Brain microvascular endothelial cell (primary cell): ENCODE results near the gene CUX1.

Experiments used
- DNase-seq: peaks from one replicate; pipeline ENCODE4 v3.0.0-alpha.2; 2020
- H3K27ac ChIP-seq: fragments of 250-450 bp; sonication (Bioruptor Pico); 2 replicates; pipeline ENCODE4 v1.5.1; 2020; ENCODE audit warnings: mild to moderate bottlenecking, moderate library complexity
- H3K27me3 ChIP-seq: fragments of 250-450 bp; sonication (Bioruptor Pico); replicated peaks from 2 replicates; pipeline ENCODE4 v1.5.1; 2020; ENCODE audit warnings: mild to moderate bottlenecking
- H3K36me3 ChIP-seq: fragments of 250-450 bp; sonication (Bioruptor Pico); replicated peaks from 2 replicates; pipeline ENCODE4 v1.5.1; 2020; ENCODE audit warnings: mild to moderate bottlenecking
- H3K4me3 ChIP-seq: 2 replicates; pipeline ENCODE4 v1.5.1; 2011; ENCODE audit warnings: low read depth, mild to moderate bottlenecking, control low read depth, low read length, moderate library complexity
- in situ Hi-C: cut with HindIII; loops from 2 replicates; pipeline ENCODE4 v1.10.0; 2017; ENCODE audit warnings: low sequenced_read_pairs, low pct_ligation_motif_present
- TF ChIP-seq, protein P1 (sequence below): IDR thresholded peaks from 2 replicates; pipeline ENCODE4 v1.5.1; 2011; ENCODE audit warnings: low read depth, mild to moderate bottlenecking, moderate library complexity, low read length, control low read depth, inconsistent platforms; ENCODE audit errors: missing control alignments

Gene CUX1, protein sequence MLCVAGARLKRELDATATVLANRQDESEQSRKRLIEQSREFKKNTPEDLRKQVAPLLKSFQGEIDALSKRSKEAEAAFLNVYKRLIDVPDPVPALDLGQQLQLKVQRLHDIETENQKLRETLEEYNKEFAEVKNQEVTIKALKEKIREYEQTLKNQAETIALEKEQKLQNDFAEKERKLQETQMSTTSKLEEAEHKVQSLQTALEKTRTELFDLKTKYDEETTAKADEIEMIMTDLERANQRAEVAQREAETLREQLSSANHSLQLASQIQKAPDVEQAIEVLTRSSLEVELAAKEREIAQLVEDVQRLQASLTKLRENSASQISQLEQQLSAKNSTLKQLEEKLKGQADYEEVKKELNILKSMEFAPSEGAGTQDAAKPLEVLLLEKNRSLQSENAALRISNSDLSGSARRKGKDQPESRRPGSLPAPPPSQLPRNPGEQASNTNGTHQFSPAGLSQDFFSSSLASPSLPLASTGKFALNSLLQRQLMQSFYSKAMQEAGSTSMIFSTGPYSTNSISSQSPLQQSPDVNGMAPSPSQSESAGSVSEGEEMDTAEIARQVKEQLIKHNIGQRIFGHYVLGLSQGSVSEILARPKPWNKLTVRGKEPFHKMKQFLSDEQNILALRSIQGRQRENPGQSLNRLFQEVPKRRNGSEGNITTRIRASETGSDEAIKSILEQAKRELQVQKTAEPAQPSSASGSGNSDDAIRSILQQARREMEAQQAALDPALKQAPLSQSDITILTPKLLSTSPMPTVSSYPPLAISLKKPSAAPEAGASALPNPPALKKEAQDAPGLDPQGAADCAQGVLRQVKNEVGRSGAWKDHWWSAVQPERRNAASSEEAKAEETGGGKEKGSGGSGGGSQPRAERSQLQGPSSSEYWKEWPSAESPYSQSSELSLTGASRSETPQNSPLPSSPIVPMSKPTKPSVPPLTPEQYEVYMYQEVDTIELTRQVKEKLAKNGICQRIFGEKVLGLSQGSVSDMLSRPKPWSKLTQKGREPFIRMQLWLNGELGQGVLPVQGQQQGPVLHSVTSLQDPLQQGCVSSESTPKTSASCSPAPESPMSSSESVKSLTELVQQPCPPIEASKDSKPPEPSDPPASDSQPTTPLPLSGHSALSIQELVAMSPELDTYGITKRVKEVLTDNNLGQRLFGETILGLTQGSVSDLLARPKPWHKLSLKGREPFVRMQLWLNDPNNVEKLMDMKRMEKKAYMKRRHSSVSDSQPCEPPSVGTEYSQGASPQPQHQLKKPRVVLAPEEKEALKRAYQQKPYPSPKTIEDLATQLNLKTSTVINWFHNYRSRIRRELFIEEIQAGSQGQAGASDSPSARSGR (N-terminal part only)

GRCh38 chr7:101817471-101818286, at the start of gene CUX1:
Gene CUX1 (plus strand): TSS chr7:101817626. CDS start chr7:101817640, 14 bp downstream.
- Histone ChIP-seq H3K27me3 (no peaks in the 10 kb centered on the region), H3K4me3 (peak within 1 kb of the TSS; percentile 58), H3K27ac (peak within 1 kb of the TSS; percentile 14), H3K36me3 (no peaks in the 10 kb centered on the region)
- DNase-seq, result no peak
- in situ Hi-C loops, result no loop called here
- TF ChIP-seq, protein P1, sequence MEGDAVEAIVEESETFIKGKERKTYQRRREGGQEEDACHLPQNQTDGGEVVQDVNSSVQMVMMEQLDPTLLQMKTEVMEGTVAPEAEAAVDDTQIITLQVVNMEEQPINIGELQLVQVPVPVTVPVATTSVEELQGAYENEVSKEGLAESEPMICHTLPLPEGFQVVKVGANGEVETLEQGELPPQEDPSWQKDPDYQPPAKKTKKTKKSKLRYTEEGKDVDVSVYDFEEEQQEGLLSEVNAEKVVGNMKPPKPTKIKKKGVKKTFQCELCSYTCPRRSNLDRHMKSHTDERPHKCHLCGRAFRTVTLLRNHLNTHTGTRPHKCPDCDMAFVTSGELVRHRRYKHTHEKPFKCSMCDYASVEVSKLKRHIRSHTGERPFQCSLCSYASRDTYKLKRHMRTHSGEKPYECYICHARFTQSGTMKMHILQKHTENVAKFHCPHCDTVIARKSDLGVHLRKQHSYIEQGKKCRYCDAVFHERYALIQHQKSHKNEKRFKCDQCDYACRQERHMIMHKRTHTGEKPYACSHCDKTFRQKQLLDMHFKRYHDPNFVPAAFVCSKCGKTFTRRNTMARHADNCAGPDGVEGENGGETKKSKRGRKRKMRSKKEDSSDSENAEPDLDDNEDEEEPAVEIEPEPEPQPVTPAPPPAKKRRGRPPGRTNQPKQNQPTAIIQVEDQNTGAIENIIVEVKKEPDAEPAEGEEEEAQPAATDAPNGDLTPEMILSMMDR, result no peak

- in situ Hi-C loops, result no loop called here
- DNase-seq, result no peak
- Histone ChIP-seq H3K36me3 (no peaks in the 10 kb centered on the region), H3K4me3 (no peak overlapping the region), H3K27me3 (no peaks in the 10 kb centered on the region), H3K27ac (no peak overlapping the region)
- TF ChIP-seq, protein P1, result no peak
Observed at GRCh38 chr7:101768280-101768679, 49.1 kb upstream of the CUX1 start.

- in situ Hi-C loops, result no loop called here
- Histone ChIP-seq H3K36me3 (no peaks in the 10 kb centered on the region), H3K4me3 (no peak overlapping the region), H3K27me3 (no peaks in the 10 kb centered on the region), H3K27ac (no peak overlapping the region)
- TF ChIP-seq, protein P1, result no peak
- no peak for DNase-seq
Observed at GRCh38 chr7:101770466-101770865, 47.0 kb upstream of the CUX1 start.

- H3K4me3 ChIP-seq, result no peak overlapping the region
- TF ChIP-seq, protein P1, result no peak
- H3K27ac ChIP-seq, result no peak overlapping the region
- no peak for DNase-seq
- H3K36me3 ChIP-seq, result no peaks in the 10 kb centered on the region
- in situ Hi-C loops, result no loop called here
- no peaks in the 10 kb centered on the region for H3K27me3 ChIP-seq
Observed at GRCh38 chr7:101772508-101773211, 44.8 kb upstream of the CUX1 start.
